Kidney capillary endothelial cell (primary cell): ENCODE measurements around the gene VWA3B.
A peak's percentile ranks its signal among the peaks of the same experiment; 100 is the strongest.
"Not testable (repeated sequence)": the region's sequence is repeated elsewhere in the genome, so short reads cannot be mapped to it uniquely, and the experiment has no call there.

Source experiments
- DNase-seq: peaks from one replicate; pipeline ENCODE4 v3.0.0-alpha.2; 2018; ENCODE audit warnings: low spot score

VWA3B gene

GRCh38 chr2:98086491-98087446 is at the start of gene VWA3B:
VWA3B (plus strand) TSS chr2:98087167; CDS start chr2:98093093, 5,926 bp downstream.
- DNase-seq = peak; percentile 14

DNA sequence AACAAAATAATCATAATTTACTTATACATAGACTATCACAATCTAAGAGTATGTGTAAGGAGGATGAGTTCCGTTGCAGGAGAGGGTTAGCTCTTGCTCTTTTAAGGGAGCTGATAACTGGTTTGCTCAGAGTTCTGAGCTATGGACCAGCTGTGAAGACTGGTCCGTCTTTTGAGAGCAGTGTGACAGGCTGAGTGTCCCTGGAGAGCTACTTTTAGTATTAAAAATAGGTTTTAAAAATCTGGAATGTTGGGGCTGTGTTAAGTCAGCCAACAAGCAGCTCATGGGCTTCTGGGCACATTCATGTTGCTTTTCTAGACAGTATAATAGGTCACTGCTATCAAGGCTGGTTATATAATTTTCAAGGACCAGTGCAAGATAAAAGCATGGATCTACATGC is 49.8 kb upstream of the VWA3B start:
- no peak for DNase-seq

DNA sequence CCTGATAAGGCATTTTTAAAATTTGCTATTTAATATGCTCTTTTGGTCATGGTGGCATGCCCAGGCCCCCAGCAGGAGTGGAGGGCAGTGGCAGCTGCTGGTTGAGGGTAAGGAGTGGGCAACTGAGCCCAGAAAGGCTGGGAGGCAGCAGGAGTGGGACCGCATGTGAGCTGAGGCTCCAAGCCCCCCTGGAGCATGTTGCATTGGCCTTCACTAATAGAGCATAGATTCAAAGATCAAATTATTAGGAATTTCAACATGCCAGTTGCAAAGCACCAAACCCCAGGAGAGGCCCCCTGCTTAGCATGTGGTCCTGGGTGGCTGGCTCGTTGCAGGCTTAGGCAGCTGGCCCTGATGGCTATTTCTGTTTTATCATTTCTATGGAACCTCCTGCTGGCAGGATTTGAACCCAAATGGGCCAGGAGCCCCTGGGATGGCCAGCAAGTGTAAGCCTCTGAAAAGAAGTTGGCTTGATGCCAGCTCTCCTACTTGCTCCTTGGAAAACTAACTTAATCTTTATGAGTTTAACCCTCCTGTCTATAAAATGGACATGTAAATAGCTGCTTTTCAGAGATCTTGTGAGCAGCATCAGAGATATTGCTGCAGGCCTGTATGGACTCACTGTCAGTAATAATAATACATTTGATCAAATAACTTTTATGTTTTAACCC is 49.2 kb upstream of the VWA3B start:
- DNase-seq = no peak

- DNase-seq = no peak
Observed at GRCh38 chr2:98039085-98039756, 47.7 kb upstream of the VWA3B start.

DNA sequence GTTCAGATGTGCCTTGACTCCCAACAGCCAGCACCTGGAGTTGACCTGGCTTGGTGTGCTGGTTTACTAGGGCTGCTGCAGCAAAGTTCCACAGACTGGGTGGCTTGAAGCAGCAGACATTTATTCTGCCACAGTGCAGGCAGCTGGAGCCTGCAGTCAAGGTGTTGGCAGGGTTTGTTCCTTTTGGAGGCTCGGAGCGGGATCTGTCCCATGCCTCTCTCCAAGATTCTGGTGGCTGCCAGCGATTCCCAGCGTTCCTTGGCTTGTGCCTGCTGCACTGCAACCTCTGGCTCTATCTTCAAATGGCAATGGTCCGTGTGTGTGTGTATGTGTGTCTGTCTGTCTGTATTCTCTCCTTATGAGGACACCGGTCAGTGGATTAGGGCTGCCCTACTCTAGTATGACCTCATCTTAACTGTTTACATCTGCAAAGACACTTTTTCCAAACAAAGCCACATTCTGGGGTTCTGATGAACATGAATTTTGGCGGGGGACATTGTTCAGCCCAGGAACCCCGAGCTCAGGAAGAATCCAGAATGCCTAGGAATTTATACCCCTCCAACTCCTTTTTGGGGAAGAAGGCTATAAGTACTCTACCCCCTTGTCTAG is 46.5 kb upstream of the VWA3B start:
- no peak for DNase-seq

GRCh38 chr2:98043101-98043500 is 43.9 kb upstream of the VWA3B start:
- no peak for DNase-seq

DNA sequence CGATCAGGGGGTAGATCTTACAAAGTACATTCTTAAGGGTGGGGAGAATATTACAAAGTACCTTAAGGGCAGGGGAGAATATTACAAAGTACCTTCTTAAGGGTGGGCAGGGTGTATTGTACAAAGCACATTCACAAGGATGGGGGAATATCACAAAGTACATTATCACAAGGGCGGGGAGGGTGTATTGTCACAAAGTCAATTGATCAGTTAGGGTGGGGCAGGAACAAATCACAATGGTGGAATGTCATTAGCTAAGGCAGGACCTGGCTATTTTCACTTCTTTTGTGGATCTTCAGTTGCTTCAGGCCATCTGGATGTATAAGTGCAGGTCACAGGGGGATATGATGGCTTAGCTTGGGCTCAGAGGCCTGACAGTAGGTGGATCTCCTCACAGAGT is 42.2 kb upstream of the VWA3B start:
- not testable (repeated sequence) for DNase-seq

DNA sequence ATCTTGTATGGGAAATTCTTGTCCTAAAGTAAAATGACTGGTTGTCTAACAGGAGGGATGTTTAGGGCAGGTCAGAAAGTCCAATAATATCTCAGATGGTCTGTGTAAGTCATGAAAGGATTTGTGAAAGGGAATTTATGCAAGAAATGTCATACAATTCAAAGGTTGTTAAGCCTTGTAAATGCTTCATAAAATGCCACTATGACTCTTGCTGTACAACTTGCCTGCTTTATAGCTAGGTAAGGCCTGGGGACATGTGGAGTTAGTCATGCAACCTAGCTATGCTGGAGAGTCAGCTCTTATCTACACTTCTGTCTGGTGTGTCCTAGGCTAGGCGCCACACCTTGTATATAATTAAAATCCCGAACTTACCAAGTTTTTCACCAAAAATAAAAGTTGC is 36.9 kb upstream of the VWA3B start:
- no peak for DNase-seq

DNA sequence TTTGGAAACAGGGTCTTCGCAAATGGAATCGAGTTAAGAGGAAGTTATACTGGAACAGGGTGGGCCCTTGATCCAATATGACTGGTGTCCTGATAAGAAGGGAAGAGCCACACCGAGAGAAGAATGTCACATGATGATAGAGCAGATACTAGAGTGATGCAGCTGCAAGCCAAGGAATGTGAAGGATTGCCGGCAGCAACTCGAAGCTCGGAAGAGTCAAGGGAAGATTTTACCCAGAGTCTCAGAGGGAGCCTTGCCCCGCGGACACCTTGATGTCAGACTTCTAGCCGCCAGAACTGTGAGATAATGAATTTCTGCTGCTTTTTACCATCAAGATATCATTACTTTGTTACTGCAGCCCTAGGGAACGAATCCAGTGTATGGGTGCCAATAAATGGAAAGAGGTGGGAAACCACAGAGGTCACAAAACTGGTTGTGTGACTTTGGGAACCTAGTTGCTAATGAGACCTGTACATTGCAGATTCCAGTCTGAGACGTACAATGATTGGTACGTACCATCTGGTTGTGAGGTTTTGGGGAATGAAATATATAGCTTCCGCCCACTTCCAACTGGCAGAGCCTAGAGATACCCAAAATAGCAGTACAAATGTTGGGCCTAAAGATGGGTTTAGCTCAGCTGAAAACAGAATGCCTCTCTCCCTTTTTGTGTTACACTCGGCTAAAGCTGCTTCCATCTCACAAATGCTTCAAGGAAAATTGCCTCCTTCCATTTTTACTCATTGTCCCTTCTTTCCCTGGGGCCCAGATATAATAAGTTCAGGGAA is 28.6 kb upstream of the VWA3B start:
- DNase-seq = no peak

DNA sequence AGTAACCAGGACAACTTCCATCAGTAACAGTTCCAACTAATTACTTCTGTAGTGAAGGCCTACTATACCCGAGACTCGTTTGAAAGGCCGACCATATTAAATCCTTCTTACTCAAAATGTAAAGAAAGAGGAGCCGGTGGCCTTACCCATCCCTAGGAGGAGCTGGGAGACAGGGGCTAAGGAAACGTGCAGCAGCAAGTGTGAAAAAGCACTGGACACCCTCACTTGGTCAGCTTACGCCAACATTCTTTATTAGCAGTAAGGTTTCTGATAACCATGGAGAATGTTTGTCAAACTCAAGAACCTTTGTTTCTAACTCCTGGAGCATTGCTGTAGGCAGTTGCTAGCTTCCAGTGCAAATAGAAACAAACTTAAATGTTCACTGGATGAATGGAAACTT is 26.7 kb upstream of the VWA3B start:
- no peak for DNase-seq

GRCh38 chr2:98063291-98063854 is 23.6 kb upstream of the VWA3B start:
- DNase-seq = no peak

DNA sequence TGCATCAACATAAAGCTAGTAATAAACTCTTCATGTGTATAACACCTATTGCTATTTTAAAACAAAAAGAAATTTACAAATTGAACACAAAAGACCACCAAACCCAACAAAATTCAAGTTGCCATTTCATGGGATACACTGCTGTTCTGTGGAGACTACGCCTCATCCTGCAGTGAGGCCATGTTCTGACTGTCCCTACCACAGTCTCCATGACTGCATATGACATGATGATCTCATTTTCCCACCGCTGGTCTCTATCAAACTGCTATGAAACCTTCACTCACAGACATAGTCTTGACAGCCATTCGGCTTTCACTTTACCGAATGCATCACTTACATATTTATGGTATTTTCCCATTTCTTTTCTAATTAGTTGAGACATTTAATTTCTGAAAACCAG is 21.2 kb upstream of the VWA3B start:
- DNase-seq = no peak

- DNase-seq = no peak
Observed at GRCh38 chr2:98067160-98067559, 19.8 kb upstream of the VWA3B start.

- DNase-seq = no peak
Observed at GRCh38 chr2:98070081-98070480, 16.9 kb upstream of the VWA3B start.

GRCh38 chr2:98072442-98072841 is 14.5 kb upstream of the VWA3B start:
- no peak for DNase-seq

DNA sequence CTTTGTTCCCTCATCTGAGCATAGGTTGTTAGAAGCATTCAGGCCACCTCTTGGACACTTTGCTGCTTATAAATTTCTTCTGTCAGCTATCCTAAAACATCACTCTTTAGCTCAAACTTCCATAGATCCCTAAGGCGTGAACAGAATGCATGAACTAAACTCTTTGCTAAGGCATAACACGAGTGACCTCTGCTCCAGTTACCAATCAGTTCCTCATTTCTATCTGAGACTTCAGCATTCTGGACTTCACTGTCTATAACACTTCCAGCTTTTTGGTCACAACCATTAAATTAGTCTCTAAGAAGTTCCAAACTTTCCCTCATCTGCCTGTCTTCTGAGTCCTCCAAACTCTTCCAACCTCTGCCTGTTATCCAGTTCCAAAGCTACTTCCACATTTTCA is 8.3 kb upstream of the VWA3B start:
- no peak for DNase-seq

GRCh38 chr2:98084151-98084868 is 2.7 kb upstream of the VWA3B start:
- no peak for DNase-seq

DNA sequence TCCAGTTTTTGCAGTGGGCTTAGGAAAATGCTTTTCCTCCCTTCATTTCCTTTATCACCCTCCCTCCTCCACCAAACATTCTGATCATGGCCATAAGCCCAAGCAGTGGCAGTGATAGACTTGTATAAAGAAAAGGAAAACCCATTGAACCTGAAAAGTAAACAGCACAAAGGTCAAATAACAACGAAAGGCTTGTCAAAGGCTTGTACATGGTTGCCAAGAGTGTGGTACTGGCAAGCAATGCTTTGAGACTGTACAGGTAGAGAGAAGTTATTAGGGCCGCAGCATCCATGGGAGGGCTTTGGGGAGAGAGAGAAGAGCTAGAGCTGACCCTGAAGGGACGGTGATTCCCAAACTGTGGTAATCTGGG is 2.1 kb upstream of the VWA3B start:
- DNase-seq = no peak

DNA sequence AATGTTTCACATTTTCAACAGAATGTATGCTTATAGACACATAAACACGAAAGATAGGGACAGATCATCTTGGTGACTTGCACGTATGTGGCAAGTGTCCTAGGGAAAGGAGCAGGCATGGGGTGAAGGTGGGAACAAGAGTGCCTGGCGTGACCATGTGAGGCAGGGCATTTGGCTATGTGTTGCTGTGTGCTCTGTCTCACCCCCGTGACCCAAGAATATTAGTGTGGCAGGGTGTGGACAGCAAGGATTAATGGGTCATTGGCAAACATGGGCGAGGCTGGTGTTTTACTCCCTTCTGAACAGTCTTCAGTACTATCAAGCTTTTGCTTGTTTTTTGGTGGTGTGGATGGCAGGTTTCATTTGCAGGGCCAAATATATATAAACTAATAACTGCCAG is 1.3 kb upstream of the VWA3B start:
- DNase-seq = no peak

DNA sequence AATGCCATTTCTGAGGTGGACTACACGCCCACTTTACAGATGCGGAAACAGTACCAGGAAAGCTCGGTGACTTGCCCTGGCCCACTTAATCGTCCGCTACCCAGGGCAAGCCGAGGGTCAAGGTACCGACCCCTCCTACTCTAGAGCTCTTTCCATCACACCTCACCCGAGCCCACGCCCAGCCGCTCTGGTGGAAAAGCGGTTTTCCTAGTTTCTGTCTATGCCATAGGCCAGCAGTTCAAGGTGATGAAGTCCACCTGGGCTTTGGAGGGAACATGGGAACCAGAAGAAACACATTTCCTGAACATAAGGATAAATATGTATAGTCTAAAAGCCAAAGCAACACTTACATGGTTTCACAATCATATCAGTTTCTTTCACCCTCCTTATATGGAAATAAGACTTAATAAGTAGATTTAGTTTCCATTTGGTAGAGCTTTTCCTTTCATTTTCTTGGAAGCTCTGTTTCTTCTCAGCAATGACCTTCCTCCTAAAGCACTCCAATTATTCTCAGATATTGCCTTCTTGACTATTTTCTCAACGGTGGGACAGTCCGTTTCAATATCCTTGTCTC is 567 bp downstream of the VWA3B start:
- DNase-seq = no peak
